GM19372 (cell line): ENCODE measurements around the gene PLCD3.

ENCODE experiments used
- ATAC-seq: cut with Tn5 transposase; IDR thresholded peaks from one replicate; pipeline ENCODE4 v1.9.1; 2021; ENCODE audit warnings: mild to moderate bottlenecking, low read depth, moderate library complexity; ENCODE audit not compliant: unreplicated experiment

PLCD3 gene

DNA sequence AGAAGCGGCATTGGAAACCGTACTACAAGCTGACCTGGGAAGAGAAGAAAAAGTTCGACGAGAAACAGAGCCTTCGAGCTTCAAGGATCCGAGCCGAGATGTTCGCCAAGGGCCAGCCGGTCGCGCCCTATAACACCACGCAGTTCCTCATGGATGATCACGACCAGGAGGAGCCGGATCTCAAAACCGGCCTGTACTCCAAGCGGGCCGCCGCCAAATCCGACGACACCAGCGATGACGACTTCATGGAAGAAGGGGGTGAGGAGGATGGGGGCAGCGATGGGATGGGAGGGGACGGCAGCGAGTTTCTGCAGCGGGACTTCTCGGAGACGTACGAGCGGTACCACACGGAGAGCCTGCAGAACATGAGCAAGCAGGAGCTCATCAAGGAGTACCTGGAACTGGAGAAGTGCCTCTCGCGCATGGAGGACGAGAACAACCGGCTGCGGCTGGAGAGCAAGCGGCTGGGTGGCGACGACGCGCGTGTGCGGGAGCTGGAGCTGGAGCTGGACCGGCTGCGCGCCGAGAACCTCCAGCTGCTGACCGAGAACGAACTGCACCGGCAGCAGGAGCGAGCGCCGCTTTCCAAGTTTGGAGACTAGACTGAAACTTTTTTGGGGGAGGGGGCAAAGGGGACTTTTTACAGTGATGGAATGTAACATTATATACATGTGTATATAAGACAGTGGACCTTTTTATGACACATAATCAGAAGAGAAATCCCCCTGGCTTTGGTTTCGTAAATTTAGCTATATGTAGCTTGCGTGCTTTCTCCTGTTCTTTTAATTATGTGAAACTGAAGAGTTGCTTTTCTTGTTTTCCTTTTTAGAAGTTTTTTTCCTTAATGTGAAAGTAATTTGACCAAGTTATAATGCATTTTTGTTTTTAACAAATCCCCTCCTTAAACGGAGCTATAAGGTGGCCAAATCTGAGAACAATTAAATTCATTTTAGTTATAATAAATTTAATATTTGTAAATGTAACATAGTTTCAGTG is 17.7 kb upstream of the PLCD3 start:
- ATAC-seq: no peak

DNA sequence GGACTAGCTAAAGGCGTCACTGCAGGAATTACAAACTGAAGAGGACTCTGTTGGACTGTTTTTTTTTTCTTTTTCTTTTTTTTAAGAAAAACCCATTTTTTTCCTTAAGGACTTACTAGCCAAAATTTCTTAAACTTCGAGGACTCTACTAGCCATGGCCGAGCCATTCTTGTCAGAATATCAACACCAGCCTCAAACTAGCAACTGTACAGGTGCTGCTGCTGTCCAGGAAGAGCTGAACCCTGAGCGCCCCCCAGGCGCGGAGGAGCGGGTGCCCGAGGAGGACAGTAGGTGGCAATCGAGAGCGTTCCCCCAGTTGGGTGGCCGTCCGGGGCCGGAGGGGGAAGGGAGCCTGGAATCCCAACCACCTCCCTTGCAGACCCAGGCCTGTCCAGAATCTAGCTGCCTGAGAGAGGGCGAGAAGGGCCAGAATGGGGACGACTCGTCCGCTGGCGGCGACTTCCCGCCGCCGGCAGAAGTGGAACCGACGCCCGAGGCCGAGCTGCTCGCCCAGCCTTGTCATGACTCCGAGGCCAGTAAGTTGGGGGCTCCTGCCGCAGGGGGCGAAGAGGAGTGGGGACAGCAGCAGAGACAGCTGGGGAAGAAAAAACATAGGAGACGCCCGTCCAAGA is 16.8 kb upstream of the PLCD3 start:
- ATAC-seq: peak; percentile 22

DNA sequence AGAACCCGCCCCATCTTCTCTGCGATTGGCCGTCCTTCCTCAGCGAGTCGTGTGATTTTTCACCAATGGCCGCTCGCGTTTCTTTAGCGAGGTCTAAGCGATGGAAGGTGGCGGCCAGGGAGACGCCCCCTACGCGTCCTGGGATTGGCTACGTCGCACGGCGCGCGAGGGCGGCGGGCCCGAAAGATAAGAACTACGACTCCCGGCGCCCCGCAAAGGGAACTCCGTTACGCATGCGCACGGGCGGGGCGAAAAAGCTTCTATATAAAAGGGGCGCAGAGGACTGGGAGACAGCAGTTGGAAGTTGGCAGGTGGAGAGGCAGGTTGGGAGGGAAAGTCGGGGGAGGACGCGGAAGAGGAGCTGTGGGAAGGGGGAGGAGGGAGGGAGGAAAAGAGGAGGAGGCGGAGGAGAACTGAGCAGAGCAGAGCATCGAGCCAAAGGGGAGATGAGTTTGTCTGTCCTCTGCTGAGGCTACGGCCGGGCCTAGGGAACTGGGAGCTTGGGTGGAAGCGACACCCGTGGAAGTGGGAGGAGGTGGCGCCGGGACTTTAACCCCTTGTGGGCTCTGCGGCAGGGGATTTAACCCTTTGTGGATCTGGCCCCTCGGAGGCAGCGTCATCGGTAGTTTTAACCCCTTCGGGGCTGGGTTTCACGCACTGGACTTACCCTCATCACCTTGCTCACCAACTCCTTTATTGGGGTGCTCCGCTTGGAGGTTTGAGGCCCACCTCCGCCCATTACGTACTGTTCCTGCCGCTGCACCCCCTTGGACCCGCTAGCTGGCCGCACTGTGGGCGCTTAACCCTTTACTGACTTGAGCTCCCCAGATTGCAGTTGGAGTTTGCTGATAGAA is 16.1 kb upstream of the PLCD3 start, which contains the start of gene HEXIM1:
HEXIM1 (plus strand) TSS at position 293 of the 854 bp plus-strand sequence. CDS start 716 bp downstream, outside the sequence.
- ATAC-seq: peak; percentile 65

GRCh38 chr17:45147581-45148182 is 15.4 kb upstream of the PLCD3 start:
- no peak for ATAC-seq

GRCh38 chr17:45146890-45147580 is 14.7 kb upstream of the PLCD3 start:
- no peak for ATAC-seq

- no peak for ATAC-seq
Measured at GRCh38 chr17:45146592-45146889, 14.2 kb upstream of the PLCD3 start.

DNA sequence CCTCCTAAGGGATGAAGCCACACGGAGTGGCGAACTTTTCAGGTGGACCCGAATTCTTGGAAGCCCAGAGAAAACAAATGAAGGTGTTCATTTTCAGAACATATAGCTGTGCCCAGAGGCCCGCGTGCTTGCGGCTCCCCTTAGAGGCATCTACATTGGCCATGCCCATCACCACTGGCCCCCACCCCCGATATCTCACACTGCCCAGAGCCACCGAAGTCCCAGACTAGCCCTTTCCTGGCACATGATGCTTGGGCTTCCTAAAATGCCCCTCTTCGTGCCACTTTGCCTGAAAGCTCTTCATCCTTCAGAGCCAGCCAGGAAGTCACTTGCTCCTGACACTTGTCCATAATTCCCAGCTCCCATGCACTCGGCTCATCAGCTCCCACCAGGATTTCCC is 13.9 kb upstream of the PLCD3 start:
- ATAC-seq: no peak

GRCh38 chr17:45145035-45145389 is 12.7 kb upstream of the PLCD3 start:
- ATAC-seq: no peak

DNA sequence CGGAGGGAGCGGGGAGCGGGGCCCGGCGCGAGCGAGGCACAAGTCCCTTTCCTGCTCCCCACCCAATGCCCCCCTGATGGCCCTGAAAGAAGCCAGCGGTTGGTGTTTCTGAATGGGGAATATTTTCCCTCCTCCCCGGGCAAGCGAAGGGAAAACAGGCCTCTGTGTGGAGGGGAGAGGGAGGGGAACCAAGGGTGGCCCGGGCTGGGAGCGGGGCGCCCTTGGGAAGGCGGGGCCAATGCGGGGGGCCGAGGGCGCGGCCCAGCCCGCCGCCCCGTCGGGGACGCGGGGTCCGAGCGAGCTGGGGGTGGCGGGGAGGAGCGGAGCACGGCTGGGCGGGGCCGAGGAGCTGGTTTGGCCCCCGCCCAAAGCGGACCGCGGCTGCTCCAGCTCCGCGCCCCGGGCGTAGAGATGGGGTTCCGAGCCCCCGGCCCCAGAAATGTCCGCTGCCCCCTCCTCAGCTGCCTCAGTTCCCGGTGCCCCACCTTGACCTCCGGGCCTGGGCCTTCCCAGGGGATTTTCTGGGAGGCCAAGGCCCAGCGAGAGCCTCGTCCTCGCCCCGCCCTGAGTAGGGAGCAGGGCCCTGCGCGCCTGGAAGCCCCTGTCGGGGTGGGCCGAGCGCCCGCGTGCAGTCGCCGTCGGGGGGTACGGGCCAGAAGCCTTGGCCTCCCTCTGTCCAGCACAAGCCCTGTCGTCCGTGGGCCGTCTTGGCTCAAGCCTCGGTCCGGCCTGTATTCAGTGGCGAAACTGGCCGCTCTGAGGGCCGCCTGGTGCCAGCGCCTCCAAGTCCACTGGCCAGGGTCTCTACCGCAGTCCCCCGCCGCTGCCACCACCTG is 12.1 kb upstream of the PLCD3 start:
- ATAC-seq: no peak

GRCh38 chr17:45143767-45144198 is 11.5 kb upstream of the PLCD3 start:
- ATAC-seq: no peak

DNA sequence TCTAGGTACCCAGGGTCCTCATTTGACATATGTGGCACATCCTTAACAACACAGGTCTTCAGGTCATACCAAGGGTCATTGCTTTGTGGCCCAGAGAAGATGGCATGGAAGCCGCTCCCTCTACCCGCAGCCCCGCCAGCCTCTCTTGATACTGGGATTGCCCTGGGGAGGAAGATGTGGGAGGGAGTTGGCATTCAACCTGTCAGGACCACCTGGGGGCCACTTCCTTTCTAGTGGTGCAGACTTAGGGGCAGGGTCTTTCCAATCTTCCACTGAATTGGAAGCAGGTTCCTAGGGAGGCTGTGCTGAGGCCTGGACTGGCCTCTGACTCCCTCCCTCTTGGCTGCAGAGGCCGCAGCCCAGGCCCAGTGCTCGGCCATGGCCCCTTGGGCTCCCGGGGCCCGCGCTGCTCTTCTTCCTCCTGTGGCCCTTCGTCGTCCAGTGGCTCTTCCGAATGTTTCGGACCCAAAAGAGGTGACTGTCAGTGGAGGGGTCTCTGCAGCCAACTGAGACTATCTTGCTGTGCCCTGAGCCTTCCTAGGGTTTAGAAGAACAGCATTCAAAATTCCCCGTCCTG is 10.9 kb upstream of the PLCD3 start:
- no peak for ATAC-seq

DNA sequence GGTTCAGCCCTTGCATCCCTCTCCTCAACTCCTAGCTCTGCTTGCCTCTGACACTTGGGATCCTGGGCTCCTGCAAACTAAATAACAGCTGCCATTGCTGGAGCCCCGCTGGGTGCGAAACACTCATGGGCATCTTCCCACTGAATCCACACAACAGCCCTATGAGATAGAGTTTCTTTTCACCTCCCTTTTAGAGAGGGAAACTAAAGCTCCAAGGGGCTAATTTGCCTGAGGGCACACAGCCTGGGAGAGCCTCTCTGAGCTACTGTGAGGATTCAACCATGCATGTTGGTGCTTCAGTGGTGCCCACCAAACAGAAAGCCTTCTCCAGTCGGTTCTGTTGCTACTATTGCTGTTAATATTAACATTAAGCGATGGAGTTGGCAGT is 7.2 kb upstream of the PLCD3 start:
- ATAC-seq: no peak

DNA sequence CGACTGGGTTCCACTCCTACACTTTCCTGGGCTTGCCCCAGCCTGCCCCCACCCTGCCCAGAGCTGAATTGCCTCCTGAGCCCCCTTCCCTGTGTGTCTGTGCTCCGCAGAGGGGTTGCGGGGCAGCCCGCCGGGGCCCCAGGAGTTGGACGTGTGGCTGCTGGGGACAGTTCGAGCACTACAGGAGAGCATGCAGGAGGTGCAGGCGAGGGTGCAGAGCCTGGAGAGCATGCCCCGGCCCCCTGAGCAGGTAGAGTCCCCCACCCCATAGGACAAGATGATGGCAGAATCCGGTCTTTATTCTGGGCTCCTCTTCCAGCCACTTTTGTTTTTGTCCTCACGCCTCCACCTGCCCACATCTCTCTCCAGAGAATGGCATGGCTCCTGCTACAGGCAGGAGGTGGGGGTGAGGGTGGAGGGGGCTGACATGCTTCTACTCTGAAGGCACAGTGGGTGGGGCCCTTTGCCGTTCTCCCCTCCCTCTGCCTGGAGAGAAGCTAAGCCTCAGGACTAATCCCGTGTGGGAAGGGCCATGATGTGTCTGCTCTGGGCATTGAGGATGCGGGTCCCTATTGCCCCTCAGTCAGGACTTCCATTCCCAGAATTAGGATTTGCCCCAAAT is 6.7 kb upstream of the PLCD3 start:
- ATAC-seq: no peak

DNA sequence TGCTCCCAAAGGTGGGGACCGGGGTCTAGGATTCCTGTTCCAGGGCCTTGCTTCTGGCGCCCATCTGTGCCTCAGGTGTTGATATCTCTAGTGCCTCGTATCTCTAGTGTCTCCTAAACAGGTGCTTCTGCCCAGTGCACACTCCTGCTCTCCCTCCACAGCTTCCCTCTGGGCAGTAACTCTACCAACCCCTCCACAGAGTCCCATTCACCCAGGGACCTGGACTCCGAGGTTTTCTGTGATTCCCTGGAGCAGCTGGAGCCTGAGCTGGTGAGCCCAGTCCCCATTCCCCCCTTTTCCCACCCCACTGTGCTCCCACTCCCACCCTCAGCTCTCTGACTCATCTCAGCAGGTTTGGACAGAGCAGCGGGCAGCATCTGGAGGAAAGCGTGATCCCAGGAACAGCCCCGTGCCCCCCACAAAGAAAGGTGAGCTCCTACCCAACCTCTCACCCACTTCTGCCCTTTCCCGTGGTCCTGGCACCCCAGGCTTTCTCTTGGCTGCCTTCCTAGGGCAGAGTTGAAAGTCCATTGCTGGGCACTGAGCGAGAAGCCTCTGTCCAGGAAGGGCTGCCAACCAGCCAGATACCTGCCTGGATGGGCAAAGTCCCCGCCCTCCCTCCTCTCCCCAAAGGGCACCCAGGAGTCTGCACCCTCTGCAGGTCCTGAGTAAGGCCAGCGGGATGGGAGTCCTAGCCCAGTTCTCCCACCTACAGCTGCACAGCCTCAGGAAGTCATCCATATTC is 5.4 kb upstream of the PLCD3 start:
- no peak for ATAC-seq

DNA sequence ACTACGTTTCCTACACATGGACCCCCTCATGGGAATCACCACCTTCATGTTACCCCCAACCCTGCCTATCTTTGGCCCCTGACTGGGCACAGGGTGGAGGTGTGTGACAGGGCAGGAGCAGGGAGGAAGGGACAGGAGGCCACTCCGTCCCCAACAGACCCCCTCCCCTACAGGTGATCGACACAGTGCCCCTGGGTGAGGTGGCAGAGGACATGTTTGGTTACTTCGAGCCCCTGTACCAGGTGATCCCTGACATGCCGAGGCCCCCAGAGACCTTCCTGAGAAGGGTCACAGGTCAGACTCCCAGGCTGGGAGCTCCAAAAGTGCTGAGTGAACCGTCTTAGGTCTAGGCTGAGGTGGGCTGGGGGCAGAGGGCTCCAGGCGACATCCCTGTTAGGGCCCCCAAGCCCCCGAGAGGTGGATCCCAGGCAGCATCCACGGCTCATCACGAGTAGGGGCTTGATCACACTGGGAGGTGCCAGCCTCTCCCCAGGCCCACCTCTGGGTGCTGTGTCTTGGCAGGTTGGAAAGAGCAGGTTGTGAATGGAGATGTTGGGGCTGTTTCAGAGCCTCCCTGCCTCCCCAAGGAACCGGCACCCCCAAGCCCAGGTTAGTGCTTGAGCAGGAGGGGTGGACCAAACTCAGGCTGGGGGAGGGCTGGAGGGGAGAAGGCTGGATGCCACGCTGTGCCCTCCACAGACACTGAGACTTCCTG is 4.7 kb upstream of the PLCD3 start:
- no peak for ATAC-seq

- no peak for ATAC-seq
Measured at GRCh38 chr17:45135978-45136791, 3.9 kb upstream of the PLCD3 start.
